Measurements from ENCODE around the gene LFNG.

- TF ChIP-seq, protein P1, sequence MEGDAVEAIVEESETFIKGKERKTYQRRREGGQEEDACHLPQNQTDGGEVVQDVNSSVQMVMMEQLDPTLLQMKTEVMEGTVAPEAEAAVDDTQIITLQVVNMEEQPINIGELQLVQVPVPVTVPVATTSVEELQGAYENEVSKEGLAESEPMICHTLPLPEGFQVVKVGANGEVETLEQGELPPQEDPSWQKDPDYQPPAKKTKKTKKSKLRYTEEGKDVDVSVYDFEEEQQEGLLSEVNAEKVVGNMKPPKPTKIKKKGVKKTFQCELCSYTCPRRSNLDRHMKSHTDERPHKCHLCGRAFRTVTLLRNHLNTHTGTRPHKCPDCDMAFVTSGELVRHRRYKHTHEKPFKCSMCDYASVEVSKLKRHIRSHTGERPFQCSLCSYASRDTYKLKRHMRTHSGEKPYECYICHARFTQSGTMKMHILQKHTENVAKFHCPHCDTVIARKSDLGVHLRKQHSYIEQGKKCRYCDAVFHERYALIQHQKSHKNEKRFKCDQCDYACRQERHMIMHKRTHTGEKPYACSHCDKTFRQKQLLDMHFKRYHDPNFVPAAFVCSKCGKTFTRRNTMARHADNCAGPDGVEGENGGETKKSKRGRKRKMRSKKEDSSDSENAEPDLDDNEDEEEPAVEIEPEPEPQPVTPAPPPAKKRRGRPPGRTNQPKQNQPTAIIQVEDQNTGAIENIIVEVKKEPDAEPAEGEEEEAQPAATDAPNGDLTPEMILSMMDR (IDR thresholded peaks at IDR 0.05 in 8 of 11, conservative IDR thresholded peaks at IDR 0.05 in 3 of 11) = no peak
- TF ChIP-seq POLR2A (IDR thresholded peaks at IDR 0.05) = no peak
Observed at GRCh38 chr7:2575046-2575732, 55.6 kb downstream of the LFNG start.

Data from spleen (tissue), 7 donors.